Measurements from ENCODE around the gene DDN.
A peak's percentile ranks its signal among the peaks of the same experiment; 100 is the strongest.

DDN gene

GRCh38 chr12:49023812-49024211 is 24.6 kb upstream of the DDN start:
- Histone ChIP-seq H3K36me3 (ENCODE audit: control insufficient read depth, insufficient read depth, low read length) (peaks cover 54% of the 10 kb centered on the region), H3K27me3 (ENCODE audit: control insufficient read depth, insufficient read depth, low read length, poor library complexity, severe bottlenecking) (no peaks in the 10 kb centered on the region), H3K4me1 (ENCODE audit: control insufficient read depth, insufficient read depth, low read length) (no peaks in the 10 kb centered on the region), H3K4me3 (ENCODE audit: insufficient read depth, low read depth, low read length) (no peak overlapping the region), H3K9me3 (ENCODE audit: control insufficient read depth, low read length) (no peaks in the 10 kb centered on the region), H3K27ac (ENCODE audit: insufficient read depth, low read depth, low read length, poor library complexity, severe bottlenecking) (no peak overlapping the region)
- 95 to 100% methylated on average over 1 of the region's 2 CpGs for WGBS, 2 experiments

- Histone ChIP-seq H3K9me3 (ENCODE audit: control insufficient read depth, low read length) (no peaks in the 10 kb centered on the region), H3K4me1 (ENCODE audit: control insufficient read depth, insufficient read depth, low read length) (peaks cover 4% of the 10 kb centered on the region), H3K4me3 (ENCODE audit: insufficient read depth, low read depth, low read length) (no peak overlapping the region), H3K27me3 (ENCODE audit: control insufficient read depth, insufficient read depth, low read length, poor library complexity, severe bottlenecking) (no peaks in the 10 kb centered on the region), H3K36me3 (ENCODE audit: control insufficient read depth, insufficient read depth, low read length) (peaks cover 52% of the 10 kb centered on the region), H3K27ac (ENCODE audit: insufficient read depth, low read depth, low read length, poor library complexity, severe bottlenecking) (no peak overlapping the region)
- 95 to 96% methylated on average over 15 of the region's 15 CpGs for WGBS, 2 experiments
Observed at GRCh38 chr12:49022558-49023178, 23.5 kb upstream of the DDN start.

GRCh38 chr12:49021292-49021915 is 22.2 kb upstream of the DDN start:
- peaks cover 42% of the 10 kb centered on the region for H3K36me3 ChIP-seq (ENCODE audit: control insufficient read depth, insufficient read depth, low read length)
- WGBS, 2 experiments, result 92 to 94% methylated on average over 11 of the region's 11 CpGs
- H3K27ac ChIP-seq (ENCODE audit: insufficient read depth, low read depth, low read length, poor library complexity, severe bottlenecking), result no peak overlapping the region
- peaks cover 7% of the 10 kb centered on the region for H3K4me1 ChIP-seq (ENCODE audit: control insufficient read depth, insufficient read depth, low read length)
- H3K4me3 ChIP-seq (ENCODE audit: insufficient read depth, low read depth, low read length), result no peak overlapping the region
- H3K27me3 ChIP-seq (ENCODE audit: control insufficient read depth, insufficient read depth, low read length, poor library complexity, severe bottlenecking), result no peaks in the 10 kb centered on the region
- no peaks in the 10 kb centered on the region for H3K9me3 ChIP-seq (ENCODE audit: control insufficient read depth, low read length)

DNA sequence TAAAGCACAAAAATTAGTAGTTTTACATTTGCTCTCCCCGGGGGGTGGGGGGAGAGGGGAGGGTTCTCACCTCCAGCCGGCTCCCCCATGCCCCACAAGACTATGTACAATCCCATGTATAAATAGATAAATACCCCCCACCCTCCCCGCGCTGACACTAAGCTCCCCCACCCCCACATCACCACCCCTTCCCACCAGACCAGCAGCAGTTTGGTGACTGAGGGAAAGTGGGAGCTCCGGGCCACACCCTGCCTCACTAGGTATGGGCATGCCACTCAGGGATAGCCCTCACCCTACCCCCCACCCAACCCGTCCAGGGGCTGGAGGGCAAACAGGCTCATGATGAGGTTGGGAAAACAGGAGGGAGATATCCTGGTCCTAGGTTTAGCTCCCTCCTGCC is 21.3 kb upstream of the DDN start:
- H3K36me3 ChIP-seq (ENCODE audit: control insufficient read depth, insufficient read depth, low read length), result peaks cover 34% of the 10 kb centered on the region
- H3K4me3 ChIP-seq (ENCODE audit: insufficient read depth, low read depth, low read length), result no peak overlapping the region
- H3K27ac ChIP-seq (ENCODE audit: insufficient read depth, low read depth, low read length, poor library complexity, severe bottlenecking), result no peak overlapping the region
- whole genome bisulfite sequencing, 2 experiments, result 88 to 92% methylated on average over 2 of the region's 6 CpGs
- H3K4me1 ChIP-seq (ENCODE audit: control insufficient read depth, insufficient read depth, low read length), result peaks cover 7% of the 10 kb centered on the region
- no peaks in the 10 kb centered on the region for H3K27me3 ChIP-seq (ENCODE audit: control insufficient read depth, insufficient read depth, low read length, poor library complexity, severe bottlenecking)
- H3K9me3 ChIP-seq (ENCODE audit: control insufficient read depth, low read length), result no peaks in the 10 kb centered on the region

DNA sequence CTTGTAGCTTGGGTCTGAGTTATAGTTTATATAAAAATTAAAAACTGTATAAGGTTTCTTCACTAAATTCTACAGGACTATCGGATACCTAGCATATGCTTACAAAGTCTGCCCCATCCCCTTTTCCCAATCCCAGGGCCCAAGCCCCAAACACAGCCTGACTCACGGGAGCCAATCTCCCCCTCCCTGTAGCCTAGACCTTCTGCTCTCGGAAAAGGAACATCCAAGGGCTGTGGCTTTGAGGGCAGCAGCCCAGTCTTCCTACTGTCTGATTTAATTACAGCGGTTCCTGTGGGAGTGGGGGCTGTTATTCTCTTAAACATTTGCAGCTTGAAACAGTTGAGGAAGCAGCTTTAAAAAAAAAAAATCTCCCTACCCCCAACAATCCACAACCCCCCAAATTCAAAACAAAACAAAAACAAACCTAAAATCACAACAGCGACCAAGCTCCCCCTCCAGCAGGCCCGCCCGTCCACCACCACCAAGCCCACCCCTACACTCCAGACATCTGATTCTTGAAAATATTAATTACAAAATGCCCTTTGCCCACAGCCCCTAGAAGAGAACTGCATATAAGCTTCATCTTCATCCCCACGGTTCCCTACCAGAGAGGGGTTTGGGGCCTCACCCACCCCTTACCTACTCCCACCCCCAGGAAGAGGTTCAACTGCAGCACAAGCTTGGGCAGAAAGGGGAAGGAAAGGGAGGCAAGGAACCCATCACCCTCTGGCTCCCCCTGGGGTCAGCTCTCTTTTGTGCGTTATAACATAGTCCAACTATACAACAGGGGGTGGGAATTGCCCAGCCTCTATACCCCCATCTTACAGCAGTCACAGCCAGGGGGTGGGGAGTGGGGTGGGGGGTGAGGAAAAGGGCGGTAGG is 20.5 kb upstream of the DDN start:
- peak overlapping the region; percentile 96 for H3K27ac ChIP-seq (ENCODE audit: insufficient read depth, low read depth, low read length, poor library complexity, severe bottlenecking)
- H3K4me3 ChIP-seq (ENCODE audit: insufficient read depth, low read depth, low read length), result no peak overlapping the region
- H3K36me3 ChIP-seq (ENCODE audit: control insufficient read depth, insufficient read depth, low read length), result peaks cover 26% of the 10 kb centered on the region
- no peaks in the 10 kb centered on the region for H3K9me3 ChIP-seq (ENCODE audit: control insufficient read depth, low read length)
- WGBS, 2 experiments, result 75 to 80% methylated on average over 8 of the region's 10 CpGs
- no peaks in the 10 kb centered on the region for H3K27me3 ChIP-seq (ENCODE audit: control insufficient read depth, insufficient read depth, low read length, poor library complexity, severe bottlenecking)
- peaks cover 7% of the 10 kb centered on the region for H3K4me1 ChIP-seq (ENCODE audit: control insufficient read depth, insufficient read depth, low read length)

- peak overlapping the region; percentile 96 for H3K27ac ChIP-seq (ENCODE audit: insufficient read depth, low read depth, low read length, poor library complexity, severe bottlenecking)
Observed at GRCh38 chr12:49019120-49019430, 19.9 kb upstream of the DDN start.

DNA sequence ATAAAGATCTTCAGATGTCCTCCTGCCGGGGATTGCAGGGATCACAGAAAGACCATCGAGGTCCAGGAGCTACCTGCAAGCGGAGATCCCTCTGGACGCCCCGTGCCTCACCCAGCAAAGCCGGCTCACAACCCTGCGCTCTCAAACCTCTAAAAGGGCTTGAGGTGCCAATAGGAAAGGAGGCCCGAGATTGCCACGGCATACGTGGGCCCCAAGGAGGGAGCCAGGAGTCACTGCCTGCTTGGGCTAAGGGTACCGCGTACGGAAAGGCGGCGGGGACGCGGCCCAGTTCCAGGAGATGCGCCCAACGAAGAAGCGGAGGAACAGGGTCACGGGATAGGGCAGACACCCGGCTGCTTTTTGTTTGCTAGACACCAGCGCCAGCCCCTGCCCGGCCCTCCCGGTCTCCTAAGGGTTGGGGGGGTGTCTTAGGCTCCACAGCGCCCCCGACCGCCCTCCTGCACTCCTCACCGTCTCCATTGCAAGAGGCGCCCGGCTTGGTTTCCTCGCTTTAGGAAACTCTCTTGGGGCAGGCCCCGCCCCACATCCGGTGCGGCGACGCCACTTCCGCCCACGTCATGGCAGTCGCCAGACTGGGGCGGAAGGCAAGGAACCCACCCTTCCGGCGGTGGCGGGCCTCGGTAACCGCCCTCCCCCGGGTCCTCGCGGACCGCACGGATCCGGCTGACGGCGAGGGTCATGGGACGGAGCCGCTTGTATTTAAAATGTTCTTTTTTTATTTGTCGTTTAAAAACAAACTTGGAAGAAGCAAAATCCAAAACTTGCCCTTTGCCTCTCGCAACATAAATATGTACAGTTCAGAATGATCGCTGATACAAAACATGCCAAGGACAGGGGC is 19.3 kb upstream of the DDN start, which contains the start of gene PRKAG1:
TSS of gene PRKAG1 (minus strand) at position 516 of the 859 bp plus-strand sequence. CDS start at position 480, 36 bp downstream.
- H3K9me3 ChIP-seq (ENCODE audit: control insufficient read depth, low read length), result no peaks in the 10 kb centered on the region
- peaks cover 17% of the 10 kb centered on the region for H3K36me3 ChIP-seq (ENCODE audit: control insufficient read depth, insufficient read depth, low read length)
- WGBS, 2 experiments, result 1 to 2% methylated on average over 59 of the region's 59 CpGs
- peak within 1 kb of the TSS; percentile 96 for H3K27ac ChIP-seq (ENCODE audit: insufficient read depth, low read depth, low read length, poor library complexity, severe bottlenecking)
- H3K4me1 ChIP-seq (ENCODE audit: control insufficient read depth, insufficient read depth, low read length), result peaks cover 7% of the 10 kb centered on the region
- peak within 1 kb of the TSS; percentile 79 for H3K4me3 ChIP-seq (ENCODE audit: insufficient read depth, low read depth, low read length)
- no peaks in the 10 kb centered on the region for H3K27me3 ChIP-seq (ENCODE audit: control insufficient read depth, insufficient read depth, low read length, poor library complexity, severe bottlenecking)

More at GRCh38 chr12:49019120-49019430, 19.9 kb upstream of the DDN start:
- 11 to 24% methylated on average over 3 to 8 of the region's 8 CpGs for WGBS, 2 experiments
- Histone ChIP-seq H3K27me3 (ENCODE audit: control insufficient read depth, insufficient read depth, low read length, poor library complexity, severe bottlenecking) (no peaks in the 10 kb centered on the region), H3K36me3 (ENCODE audit: control insufficient read depth, insufficient read depth, low read length) (peaks cover 21% of the 10 kb centered on the region), H3K4me1 (ENCODE audit: control insufficient read depth, insufficient read depth, low read length) (peaks cover 7% of the 10 kb centered on the region), H3K9me3 (ENCODE audit: control insufficient read depth, low read length) (no peaks in the 10 kb centered on the region), H3K4me3 (ENCODE audit: insufficient read depth, low read depth, low read length) (peak overlapping the region; percentile 79)

DNA sequence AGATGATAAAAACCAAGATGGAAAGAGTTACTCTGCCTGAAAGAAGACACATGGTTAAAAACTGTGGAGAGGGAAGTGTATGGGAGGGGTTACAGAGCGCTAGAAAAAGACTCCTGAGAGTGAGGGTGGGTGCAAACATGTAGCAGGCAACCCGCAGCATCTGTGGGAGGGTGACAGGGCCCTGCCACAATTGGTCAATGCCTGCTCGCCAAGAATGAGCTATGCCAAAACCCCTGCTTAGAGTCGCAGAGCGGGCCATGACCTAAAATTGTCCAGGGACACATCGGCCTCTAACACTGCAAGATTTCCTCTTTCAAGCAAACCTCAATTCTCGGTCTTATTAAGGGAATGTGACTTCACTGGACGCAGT is 18.7 kb upstream of the DDN start:
- WGBS, 2 experiments, result 16 to 21% methylated on average over 8 of the region's 8 CpGs
- peak overlapping the region; percentile 79 for H3K4me3 ChIP-seq (ENCODE audit: insufficient read depth, low read depth, low read length)
- no peaks in the 10 kb centered on the region for H3K27me3 ChIP-seq (ENCODE audit: control insufficient read depth, insufficient read depth, low read length, poor library complexity, severe bottlenecking)
- peaks cover 14% of the 10 kb centered on the region for H3K36me3 ChIP-seq (ENCODE audit: control insufficient read depth, insufficient read depth, low read length)
- H3K9me3 ChIP-seq (ENCODE audit: control insufficient read depth, low read length), result no peaks in the 10 kb centered on the region
- peaks cover 7% of the 10 kb centered on the region for H3K4me1 ChIP-seq (ENCODE audit: control insufficient read depth, insufficient read depth, low read length)
- peak overlapping the region; percentile 96 for H3K27ac ChIP-seq (ENCODE audit: insufficient read depth, low read depth, low read length, poor library complexity, severe bottlenecking)

DNA sequence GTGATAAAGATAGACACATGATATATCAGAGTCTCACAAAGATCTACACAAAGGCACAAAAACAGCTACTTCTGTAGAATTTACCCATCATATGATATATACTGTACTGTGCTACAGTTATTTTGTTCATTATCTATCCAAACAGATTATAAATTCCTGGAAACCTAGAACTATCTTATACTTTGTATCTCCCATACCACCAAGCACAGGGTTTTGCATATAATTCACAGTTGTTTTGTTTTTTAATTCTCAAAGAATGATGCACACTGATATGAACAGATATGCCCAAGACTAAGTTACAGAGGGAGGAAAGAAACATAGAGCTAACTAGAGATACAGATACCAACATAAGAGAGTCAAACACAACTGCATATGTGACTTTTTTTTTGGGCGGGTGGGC is 16.0 kb upstream of the DDN start:
- H3K4me1 ChIP-seq (ENCODE audit: control insufficient read depth, insufficient read depth, low read length), result peaks cover 7% of the 10 kb centered on the region
- H3K36me3 ChIP-seq (ENCODE audit: control insufficient read depth, insufficient read depth, low read length), result peaks cover 6% of the 10 kb centered on the region
- no peaks in the 10 kb centered on the region for H3K27me3 ChIP-seq (ENCODE audit: control insufficient read depth, insufficient read depth, low read length, poor library complexity, severe bottlenecking)
- H3K4me3 ChIP-seq (ENCODE audit: insufficient read depth, low read depth, low read length), result no peak overlapping the region
- 90 to 95% methylated on average over 1 of the region's 1 CpG for WGBS, 2 experiments
- no peaks in the 10 kb centered on the region for H3K9me3 ChIP-seq (ENCODE audit: control insufficient read depth, low read length)
- no peak overlapping the region for H3K27ac ChIP-seq (ENCODE audit: insufficient read depth, low read depth, low read length, poor library complexity, severe bottlenecking)
